MM.1S (cell line): ENCODE results near the gene PLCB1.

ENCODE experiments used
- EZH2 ChIP-seq: fragments of 300-600 bp; sonication (generic); optimal IDR thresholded peaks from 2 replicates; pipeline ENCODE3; 2017; ENCODE audit warnings: low read depth, mild to moderate bottlenecking, antibody characterized with exemption, low read length, mixed read lengths
- TF ChIP-seq, protein P1 (sequence below): fragments of 300-600 bp; sonication (generic); IDR thresholded peaks from 2 replicates; pipeline ENCODE4 v1.5.1; 2016; ENCODE audit warnings: antibody characterized with exemption, low read length, mixed read lengths

DNA sequence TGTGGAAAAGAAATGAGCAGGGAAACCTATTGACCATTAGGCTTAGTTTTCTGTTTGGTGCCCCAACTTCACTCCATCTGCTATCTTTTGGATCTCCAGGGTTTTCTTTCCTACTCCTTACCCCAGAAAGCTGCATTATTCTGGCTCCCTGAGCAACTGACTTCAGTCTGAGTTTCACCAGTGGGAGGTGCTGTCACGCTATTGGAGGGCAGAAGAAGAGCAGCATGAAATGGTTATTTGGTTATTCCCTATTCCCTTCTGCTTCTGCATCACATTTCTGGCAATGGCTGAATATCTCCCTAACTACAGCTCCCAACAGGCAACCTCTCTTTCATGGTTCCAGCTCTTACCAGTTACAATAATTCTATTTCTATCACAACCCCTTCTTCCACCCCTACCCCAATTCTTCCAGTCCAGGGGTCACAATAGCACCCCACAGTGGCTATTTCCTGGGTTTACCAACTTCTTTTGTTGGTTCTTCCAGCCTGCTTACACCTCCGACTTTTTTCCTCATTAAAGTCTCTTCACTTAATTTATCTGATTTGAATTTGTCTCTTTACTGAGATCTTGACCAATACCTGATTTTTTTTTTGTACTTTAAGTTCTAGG is 311.5 kb downstream of the PLCB1 start:
- TF ChIP-seq, protein P1, sequence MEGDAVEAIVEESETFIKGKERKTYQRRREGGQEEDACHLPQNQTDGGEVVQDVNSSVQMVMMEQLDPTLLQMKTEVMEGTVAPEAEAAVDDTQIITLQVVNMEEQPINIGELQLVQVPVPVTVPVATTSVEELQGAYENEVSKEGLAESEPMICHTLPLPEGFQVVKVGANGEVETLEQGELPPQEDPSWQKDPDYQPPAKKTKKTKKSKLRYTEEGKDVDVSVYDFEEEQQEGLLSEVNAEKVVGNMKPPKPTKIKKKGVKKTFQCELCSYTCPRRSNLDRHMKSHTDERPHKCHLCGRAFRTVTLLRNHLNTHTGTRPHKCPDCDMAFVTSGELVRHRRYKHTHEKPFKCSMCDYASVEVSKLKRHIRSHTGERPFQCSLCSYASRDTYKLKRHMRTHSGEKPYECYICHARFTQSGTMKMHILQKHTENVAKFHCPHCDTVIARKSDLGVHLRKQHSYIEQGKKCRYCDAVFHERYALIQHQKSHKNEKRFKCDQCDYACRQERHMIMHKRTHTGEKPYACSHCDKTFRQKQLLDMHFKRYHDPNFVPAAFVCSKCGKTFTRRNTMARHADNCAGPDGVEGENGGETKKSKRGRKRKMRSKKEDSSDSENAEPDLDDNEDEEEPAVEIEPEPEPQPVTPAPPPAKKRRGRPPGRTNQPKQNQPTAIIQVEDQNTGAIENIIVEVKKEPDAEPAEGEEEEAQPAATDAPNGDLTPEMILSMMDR, result no peak
- TF ChIP-seq EZH2, result no peak
